ENCODE measurements around the gene OBSL1.

OBSL1 gene

GRCh38 chr2:219533930-219534661, 37.2 kb downstream of the OBSL1 start:
- Histone ChIP-seq H3K9me3 (ENCODE audit: control insufficient read depth, low read length) (no peaks in the 10 kb centered on the region), H3K4me1 (ENCODE audit: control insufficient read depth, insufficient read depth, low read length, poor library complexity, severe bottlenecking) (no peaks in the 10 kb centered on the region), H3K4me3 (ENCODE audit: insufficient read depth, low read depth, low read length, poor library complexity, severe bottlenecking) (no peak overlapping the region), H3K27ac (ENCODE audit: insufficient read depth, low read length, poor library complexity, severe bottlenecking) (no peak overlapping the region), H3K36me3 (ENCODE audit: control insufficient read depth, insufficient read depth, low read length) (no peaks in the 10 kb centered on the region), H3K27me3 (replicated peaks; ENCODE audit: control insufficient read depth, insufficient read depth, low read length, poor library complexity, severe bottlenecking) (peaks cover 8% of the 10 kb centered on the region)
- DNase-seq: no peak

GRCh38 chr2:219532378-219532649, 39.0 kb downstream of the OBSL1 start:
- Histone ChIP-seq H3K4me1 (ENCODE audit: control insufficient read depth, insufficient read depth, low read length, poor library complexity, severe bottlenecking) (no peaks in the 10 kb centered on the region), H3K27me3 (replicated peaks; ENCODE audit: control insufficient read depth, insufficient read depth, low read length, poor library complexity, severe bottlenecking) (peaks cover 8% of the 10 kb centered on the region), H3K36me3 (ENCODE audit: control insufficient read depth, insufficient read depth, low read length) (no peaks in the 10 kb centered on the region), H3K4me3 (ENCODE audit: insufficient read depth, low read depth, low read length, poor library complexity, severe bottlenecking) (no peak overlapping the region), H3K27ac (ENCODE audit: insufficient read depth, low read length, poor library complexity, severe bottlenecking) (no peak overlapping the region), H3K9me3 (ENCODE audit: control insufficient read depth, low read length) (no peaks in the 10 kb centered on the region)
- DNase-seq: no peak

- DNase-seq: no peak
- Histone ChIP-seq H3K4me1 (ENCODE audit: control insufficient read depth, insufficient read depth, low read length, poor library complexity, severe bottlenecking) (no peaks in the 10 kb centered on the region), H3K4me3 (ENCODE audit: insufficient read depth, low read depth, low read length, poor library complexity, severe bottlenecking) (no peak overlapping the region), H3K36me3 (ENCODE audit: control insufficient read depth, insufficient read depth, low read length) (no peaks in the 10 kb centered on the region), H3K9me3 (ENCODE audit: control insufficient read depth, low read length) (no peaks in the 10 kb centered on the region), H3K27ac (ENCODE audit: insufficient read depth, low read length, poor library complexity, severe bottlenecking) (no peak overlapping the region), H3K27me3 (replicated peaks; ENCODE audit: control insufficient read depth, insufficient read depth, low read length, poor library complexity, severe bottlenecking) (peaks cover 8% of the 10 kb centered on the region)
These were observed 39.5 kb downstream of the OBSL1 start for GRCh38 chr2:219531639-219532377.

GRCh38 chr2:219530048-219530963, 41.0 kb downstream of the OBSL1 start:
- Histone ChIP-seq H3K4me3 (ENCODE audit: insufficient read depth, low read depth, low read length, poor library complexity, severe bottlenecking) (no peak overlapping the region), H3K27ac (ENCODE audit: insufficient read depth, low read length, poor library complexity, severe bottlenecking) (no peak overlapping the region), H3K27me3 (replicated peaks; ENCODE audit: control insufficient read depth, insufficient read depth, low read length, poor library complexity, severe bottlenecking) (peaks cover 8% of the 10 kb centered on the region), H3K4me1 (ENCODE audit: control insufficient read depth, insufficient read depth, low read length, poor library complexity, severe bottlenecking) (no peaks in the 10 kb centered on the region), H3K9me3 (ENCODE audit: control insufficient read depth, low read length) (no peaks in the 10 kb centered on the region), H3K36me3 (ENCODE audit: control insufficient read depth, insufficient read depth, low read length) (no peaks in the 10 kb centered on the region)
- DNase-seq: peak; percentile 64 to 76 (median 69)

- H3K36me3 ChIP-seq (ENCODE audit: control insufficient read depth, insufficient read depth, low read length): no peaks in the 10 kb centered on the region
- peaks cover 29% of the 10 kb centered on the region for H3K27me3 ChIP-seq (replicated peaks; ENCODE audit: control insufficient read depth, insufficient read depth, low read length, poor library complexity, severe bottlenecking)
- DNase-seq: no peak
- no peak overlapping the region for H3K4me3 ChIP-seq (ENCODE audit: insufficient read depth, low read depth, low read length, poor library complexity, severe bottlenecking)
- no peak overlapping the region for H3K27ac ChIP-seq (ENCODE audit: insufficient read depth, low read length, poor library complexity, severe bottlenecking)
- H3K4me1 ChIP-seq (ENCODE audit: control insufficient read depth, insufficient read depth, low read length, poor library complexity, severe bottlenecking): peaks cover 8% of the 10 kb centered on the region
- no peaks in the 10 kb centered on the region for H3K9me3 ChIP-seq (ENCODE audit: control insufficient read depth, low read length)
These were observed 43.9 kb downstream of the OBSL1 start for GRCh38 chr2:219527472-219527871.

- peaks cover 31% of the 10 kb centered on the region for H3K27me3 ChIP-seq (replicated peaks; ENCODE audit: control insufficient read depth, insufficient read depth, low read length, poor library complexity, severe bottlenecking)
- peaks cover 10% of the 10 kb centered on the region for H3K4me1 ChIP-seq (ENCODE audit: control insufficient read depth, insufficient read depth, low read length, poor library complexity, severe bottlenecking)
- no peaks in the 10 kb centered on the region for H3K36me3 ChIP-seq (ENCODE audit: control insufficient read depth, insufficient read depth, low read length)
- DNase-seq: no peak
- no peak overlapping the region for H3K27ac ChIP-seq (ENCODE audit: insufficient read depth, low read length, poor library complexity, severe bottlenecking)
- H3K9me3 ChIP-seq (ENCODE audit: control insufficient read depth, low read length): no peaks in the 10 kb centered on the region
- no peak overlapping the region for H3K4me3 ChIP-seq (ENCODE audit: insufficient read depth, low read depth, low read length, poor library complexity, severe bottlenecking)
These were observed 44.3 kb downstream of the OBSL1 start for GRCh38 chr2:219527076-219527394.

GRCh38 chr2:219526320-219527075, 44.8 kb downstream of the OBSL1 start:
- H3K27me3 ChIP-seq (replicated peaks; ENCODE audit: control insufficient read depth, insufficient read depth, low read length, poor library complexity, severe bottlenecking): peaks cover 37% of the 10 kb centered on the region
- no peaks in the 10 kb centered on the region for H3K9me3 ChIP-seq (ENCODE audit: control insufficient read depth, low read length)
- H3K36me3 ChIP-seq (ENCODE audit: control insufficient read depth, insufficient read depth, low read length): no peaks in the 10 kb centered on the region
- H3K4me3 ChIP-seq (ENCODE audit: insufficient read depth, low read depth, low read length, poor library complexity, severe bottlenecking): no peak overlapping the region
- no peak for DNase-seq
- no peak overlapping the region for H3K27ac ChIP-seq (ENCODE audit: insufficient read depth, low read length, poor library complexity, severe bottlenecking)
- peaks cover 12% of the 10 kb centered on the region for H3K4me1 ChIP-seq (ENCODE audit: control insufficient read depth, insufficient read depth, low read length, poor library complexity, severe bottlenecking)

GRCh38 chr2:219525533-219526232, 45.7 kb downstream of the OBSL1 start:
- H3K27me3 ChIP-seq (replicated peaks; ENCODE audit: control insufficient read depth, insufficient read depth, low read length, poor library complexity, severe bottlenecking): peaks cover 43% of the 10 kb centered on the region
- H3K36me3 ChIP-seq (ENCODE audit: control insufficient read depth, insufficient read depth, low read length): no peaks in the 10 kb centered on the region
- H3K4me3 ChIP-seq (ENCODE audit: insufficient read depth, low read depth, low read length, poor library complexity, severe bottlenecking): no peak overlapping the region
- no peaks in the 10 kb centered on the region for H3K9me3 ChIP-seq (ENCODE audit: control insufficient read depth, low read length)
- no peak overlapping the region for H3K27ac ChIP-seq (ENCODE audit: insufficient read depth, low read length, poor library complexity, severe bottlenecking)
- peaks cover 12% of the 10 kb centered on the region for H3K4me1 ChIP-seq (ENCODE audit: control insufficient read depth, insufficient read depth, low read length, poor library complexity, severe bottlenecking)
- DNase-seq: no peak

- H3K4me3 ChIP-seq (ENCODE audit: insufficient read depth, low read depth, low read length, poor library complexity, severe bottlenecking): no peak overlapping the region
- H3K4me1 ChIP-seq (ENCODE audit: control insufficient read depth, insufficient read depth, low read length, poor library complexity, severe bottlenecking): peaks cover 12% of the 10 kb centered on the region
- peaks cover 44% of the 10 kb centered on the region for H3K27me3 ChIP-seq (replicated peaks; ENCODE audit: control insufficient read depth, insufficient read depth, low read length, poor library complexity, severe bottlenecking)
- no peaks in the 10 kb centered on the region for H3K36me3 ChIP-seq (ENCODE audit: control insufficient read depth, insufficient read depth, low read length)
- no peak for DNase-seq
- H3K9me3 ChIP-seq (ENCODE audit: control insufficient read depth, low read length): no peaks in the 10 kb centered on the region
- no peak overlapping the region for H3K27ac ChIP-seq (ENCODE audit: insufficient read depth, low read length, poor library complexity, severe bottlenecking)
These were observed 46.5 kb downstream of the OBSL1 start for GRCh38 chr2:219524817-219525216.
